ENCODE measurements around the gene C18orf32.
"Not testable (repeated sequence)": the region's sequence is repeated elsewhere in the genome, so short reads cannot be mapped to it uniquely, and the experiment has no call there.

Gene C18orf32

DNA sequence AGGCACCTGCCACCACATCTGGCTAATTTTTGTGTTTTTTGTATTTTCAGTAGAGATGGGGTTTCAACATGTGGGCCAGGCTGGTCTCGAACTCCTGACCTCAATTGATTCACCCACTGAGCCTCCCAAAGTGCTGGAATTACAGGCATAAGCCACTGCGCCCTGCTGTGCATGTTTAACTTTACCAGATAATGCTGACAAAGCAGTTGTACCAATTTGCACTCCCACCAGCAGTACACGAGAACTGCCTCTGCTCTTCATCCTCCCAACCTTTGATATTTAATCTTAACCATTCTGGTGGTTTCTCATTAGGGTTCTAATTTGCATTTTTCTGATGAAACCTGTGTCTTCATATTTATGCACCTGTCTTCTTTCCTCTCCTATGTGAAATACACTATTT is 14.6 kb downstream of the C18orf32 start:
- FAIRE-seq (no peak), DNase-seq (ENCODE audit: insufficient read length, low spot score) (no peak)

DNA sequence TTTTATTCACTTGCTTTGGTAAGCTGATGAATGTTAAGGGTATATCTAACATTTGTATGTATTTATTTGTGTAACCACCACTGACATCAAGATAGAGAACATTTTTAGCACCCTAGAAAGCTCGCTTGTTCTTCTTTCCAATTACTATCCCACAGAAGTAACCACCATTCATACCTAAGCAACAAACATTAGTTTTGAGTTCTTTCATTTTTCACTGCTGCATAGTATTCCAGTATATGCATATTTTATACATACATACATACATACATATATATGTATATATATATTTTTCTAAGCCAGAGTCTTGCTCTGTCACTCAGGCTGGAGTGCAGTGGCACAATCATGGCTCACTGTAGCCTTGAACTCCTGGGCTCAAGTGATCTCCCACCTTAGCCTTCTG is 15.5 kb downstream of the C18orf32 start:
- DNase-seq (ENCODE audit: insufficient read length, low spot score) (no peak), FAIRE-seq (no peak)

DNA sequence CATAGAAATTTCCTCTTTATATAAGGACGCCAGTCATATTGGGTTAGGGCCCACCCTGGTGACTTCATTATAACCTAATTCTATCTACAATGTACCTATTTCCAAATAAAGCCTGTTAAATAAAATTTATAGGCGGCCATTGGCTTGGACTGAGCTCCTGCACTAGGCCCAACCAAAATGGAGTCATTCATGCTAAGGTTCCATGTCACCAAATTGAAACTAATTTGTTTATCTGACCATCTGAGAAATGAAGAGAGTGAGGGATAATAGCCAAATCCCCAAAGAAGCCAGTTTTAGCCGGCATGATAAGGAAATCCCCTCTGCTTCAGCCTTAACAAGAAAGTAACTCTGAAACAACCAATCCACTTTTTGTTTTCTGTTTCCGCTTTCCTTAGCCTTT is 19.4 kb downstream of the C18orf32 start:
- FAIRE-seq (no peak), DNase-seq (ENCODE audit: insufficient read length, low spot score) (no peak)

DNA sequence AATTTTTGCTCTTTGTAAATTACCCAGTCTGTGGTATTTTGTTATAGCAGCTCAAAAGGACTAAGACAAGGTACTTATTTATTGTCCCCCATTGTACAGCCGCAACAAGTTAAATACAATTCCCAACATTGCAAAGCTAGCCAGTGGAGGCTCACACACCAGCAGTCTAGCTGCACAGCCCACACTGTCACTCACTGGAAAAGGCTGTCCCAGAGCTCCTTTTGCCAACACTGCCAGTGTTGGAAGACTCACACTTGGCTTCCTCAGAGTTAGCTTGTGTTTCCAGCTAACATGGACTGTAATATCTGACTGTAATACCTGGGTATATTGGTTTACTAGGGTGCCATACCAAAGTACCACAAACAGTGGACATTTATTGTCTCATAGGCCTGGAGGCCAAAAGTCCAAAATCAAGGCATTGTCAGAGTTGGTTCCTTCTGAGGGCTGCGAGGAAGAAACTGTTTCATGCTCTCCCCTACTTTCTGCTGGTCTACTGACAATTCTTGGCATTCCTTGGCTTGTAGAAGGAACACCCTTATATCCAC is 19.9 kb downstream of the C18orf32 start:
- FAIRE-seq (no peak), DNase-seq (ENCODE audit: insufficient read length, low spot score) (no peak)

DNA sequence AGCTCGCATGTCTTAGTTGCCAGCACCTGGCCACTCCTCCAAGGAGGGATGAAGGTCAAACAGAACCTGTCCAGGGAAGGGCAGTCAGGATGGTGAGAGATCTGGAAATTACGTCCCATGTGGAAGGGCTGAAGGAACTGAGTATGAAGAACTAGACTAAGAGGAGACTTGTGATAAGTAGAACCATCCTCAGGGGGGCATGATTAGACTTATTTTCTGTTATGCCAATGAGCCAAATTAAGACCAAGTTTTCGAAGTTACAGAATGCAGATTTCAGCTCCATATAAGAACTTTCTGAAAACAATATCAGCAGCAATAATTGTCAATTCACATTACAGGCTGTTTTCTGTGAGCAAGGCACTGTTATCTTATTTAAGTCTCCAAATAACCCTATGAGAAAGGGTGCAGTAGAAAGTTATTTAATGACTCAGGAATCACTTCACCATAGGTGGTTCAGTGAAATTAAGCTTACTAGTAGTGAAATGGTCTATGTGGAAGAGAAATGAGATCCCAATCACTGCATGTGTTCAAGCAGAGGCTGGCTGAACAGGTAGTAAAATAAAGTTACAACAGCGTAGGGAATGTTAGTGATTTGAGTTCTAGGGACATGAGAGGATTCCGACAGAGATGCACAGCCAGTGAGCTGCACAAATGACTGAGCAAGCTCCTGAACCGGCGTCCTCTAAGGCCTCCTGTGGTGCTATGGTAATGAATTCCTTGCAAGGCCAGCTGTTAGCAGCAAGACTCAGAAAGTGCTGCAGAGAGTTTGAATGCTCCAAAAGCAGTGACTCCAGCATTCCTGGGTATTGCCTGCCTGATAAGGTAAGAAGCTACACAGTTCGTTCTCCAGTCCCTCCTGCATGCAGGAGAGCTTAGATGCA is 22.1 kb downstream of the C18orf32 start:
- DNase-seq (ENCODE audit: insufficient read length, low spot score) (no peak), FAIRE-seq (no peak)

DNA sequence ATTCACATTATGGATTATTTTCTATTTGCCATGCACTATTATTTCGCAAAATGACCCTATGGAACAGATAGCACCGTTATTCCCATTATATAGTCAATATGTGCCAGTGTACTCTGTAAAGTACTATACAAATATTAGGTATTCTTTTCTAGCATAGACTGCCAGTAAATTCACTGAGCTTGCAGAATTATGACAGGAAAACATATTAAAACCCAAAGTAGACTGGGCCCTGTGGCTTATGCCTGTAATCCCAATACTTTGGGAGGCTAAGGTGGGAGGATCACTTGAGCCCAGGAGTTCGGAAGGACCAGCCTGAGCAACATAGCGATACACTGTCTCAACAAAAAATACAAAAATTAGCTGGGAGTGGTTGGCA is 25.4 kb downstream of the C18orf32 start:
- FAIRE-seq (no peak), DNase-seq (ENCODE audit: insufficient read length, low spot score) (no peak)

DNA sequence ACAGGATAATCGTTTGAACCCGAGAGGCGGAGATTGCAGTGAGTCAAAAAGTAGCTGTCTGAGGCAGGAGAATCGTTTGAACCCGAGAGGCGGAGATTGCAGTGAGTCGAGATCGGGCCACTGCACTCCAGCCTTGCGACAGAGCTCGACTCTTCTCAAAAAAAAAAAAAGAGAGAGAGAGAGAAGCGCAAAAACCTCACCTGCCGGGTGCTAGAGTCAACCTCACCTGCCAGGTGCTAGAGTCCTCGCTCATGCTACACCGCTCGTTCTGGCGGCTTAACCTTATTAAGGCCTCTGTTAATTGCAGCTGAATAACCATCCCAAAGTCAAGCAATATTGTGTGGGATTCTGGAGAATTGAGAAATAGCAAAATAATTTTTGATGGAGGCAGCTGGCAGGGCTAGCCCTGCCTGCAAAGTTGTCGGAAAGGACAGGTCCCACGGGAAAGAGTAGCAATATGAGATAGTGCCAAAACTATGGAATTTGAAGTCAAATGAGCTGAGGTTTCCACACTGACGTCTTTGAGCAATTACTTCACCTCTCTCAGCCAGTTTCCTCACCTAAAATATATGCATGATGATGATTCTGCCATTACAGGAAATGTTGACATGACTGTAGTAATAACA is 25.9 kb downstream of the C18orf32 start:
- no peak for FAIRE-seq
- no peak for DNase-seq (ENCODE audit: insufficient read length, low spot score)

DNA sequence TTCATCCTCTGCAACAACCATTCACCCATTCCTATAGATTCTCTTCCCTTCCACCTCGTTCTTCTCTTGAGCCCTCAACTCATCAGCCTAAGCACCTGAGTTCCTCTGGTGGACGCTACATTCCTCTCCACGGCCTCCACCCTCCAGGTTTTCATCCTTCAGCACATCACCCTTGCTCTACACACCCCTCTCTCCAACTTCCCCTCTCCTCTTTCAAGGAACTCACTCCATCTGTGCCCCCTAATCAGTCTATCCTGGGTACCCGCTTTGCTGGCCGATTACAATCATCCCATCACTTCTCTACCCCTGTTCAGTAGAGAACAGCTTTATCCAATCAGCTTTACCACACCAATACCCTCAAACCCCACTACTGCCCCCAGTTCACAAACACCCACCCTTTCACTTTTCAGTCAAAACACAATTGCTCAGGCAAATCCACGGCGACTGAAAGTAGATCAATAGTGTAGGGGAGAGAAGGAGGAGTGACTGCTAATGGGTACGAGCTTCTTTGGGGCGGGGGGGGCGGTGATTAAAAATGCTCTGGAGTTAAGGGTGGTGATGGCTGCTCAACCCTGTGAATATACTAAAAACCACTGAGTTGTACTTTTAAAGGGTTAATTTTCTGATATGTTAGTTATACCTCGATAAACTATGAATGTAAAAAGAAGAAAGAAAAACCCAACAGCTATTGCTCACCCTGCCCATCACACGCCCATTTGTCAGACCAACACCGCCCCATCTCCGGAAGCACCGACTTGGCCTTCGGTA is 27.4 kb downstream of the C18orf32 start:
- DNase-seq (ENCODE audit: insufficient read length, low spot score) (no peak), FAIRE-seq (no peak)

DNA sequence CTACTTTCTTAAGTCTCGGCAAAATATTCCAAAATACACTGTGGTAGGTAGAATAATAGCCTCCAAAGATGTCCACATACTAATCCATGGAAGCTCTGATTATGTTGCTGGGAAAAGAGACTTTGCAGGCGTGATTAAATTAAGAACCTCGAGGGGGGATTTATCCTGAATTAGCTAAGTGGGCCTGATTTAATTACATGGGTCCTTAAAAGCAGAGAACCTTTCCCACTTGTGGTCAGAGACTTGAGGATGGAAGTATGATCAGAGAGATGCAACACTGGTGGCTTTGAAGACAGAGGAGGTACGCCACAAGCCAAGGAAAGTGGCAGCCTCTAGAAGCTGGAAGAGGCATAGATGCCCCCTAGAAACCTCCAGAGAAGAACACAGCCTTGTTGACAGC is 29.4 kb downstream of the C18orf32 start:
- FAIRE-seq (no peak), DNase-seq (ENCODE audit: insufficient read length, low spot score) (no peak)

DNA sequence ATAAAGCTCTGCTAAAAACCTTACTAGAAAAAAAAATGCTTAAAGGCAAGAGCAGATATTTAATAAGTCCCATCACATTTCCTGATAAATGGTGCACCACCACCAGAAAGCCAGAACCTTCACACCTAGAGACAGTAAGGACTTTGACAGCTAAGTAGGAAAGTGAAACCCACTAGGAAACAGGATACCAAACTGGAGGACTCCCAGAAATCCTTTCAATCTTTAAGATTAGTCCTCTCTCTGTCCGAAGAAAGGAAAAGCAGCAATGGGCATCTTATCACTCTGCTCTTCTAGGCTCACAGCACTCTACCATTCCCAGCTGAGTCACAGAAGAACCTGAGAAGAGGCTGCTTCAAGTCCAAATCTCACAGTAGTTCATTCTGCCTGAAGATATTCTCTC is 30.2 kb downstream of the C18orf32 start:
- FAIRE-seq = no peak
- no peak for DNase-seq (ENCODE audit: insufficient read length, low spot score)

DNA sequence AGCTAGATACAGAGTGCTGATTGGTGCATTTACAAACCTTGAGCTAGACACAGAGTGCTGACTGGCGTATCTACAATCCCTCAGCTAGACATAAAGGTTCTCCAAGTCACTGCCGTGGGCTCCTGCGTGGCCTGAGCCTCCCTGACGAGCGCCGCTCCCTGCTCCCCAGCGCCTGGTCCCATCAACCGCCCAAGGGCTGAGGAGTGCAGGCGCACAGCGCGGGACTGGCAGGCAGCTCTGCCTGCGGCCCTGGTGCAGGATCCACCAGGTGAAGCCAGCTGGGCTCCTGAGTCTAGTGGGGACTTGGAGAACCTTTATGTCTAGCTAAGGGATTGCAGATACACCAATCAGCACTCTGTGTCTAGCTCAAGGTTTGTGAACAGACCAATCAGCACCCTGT is 34.5 kb downstream of the C18orf32 start:
- FAIRE-seq = not testable (repeated sequence)

DNA sequence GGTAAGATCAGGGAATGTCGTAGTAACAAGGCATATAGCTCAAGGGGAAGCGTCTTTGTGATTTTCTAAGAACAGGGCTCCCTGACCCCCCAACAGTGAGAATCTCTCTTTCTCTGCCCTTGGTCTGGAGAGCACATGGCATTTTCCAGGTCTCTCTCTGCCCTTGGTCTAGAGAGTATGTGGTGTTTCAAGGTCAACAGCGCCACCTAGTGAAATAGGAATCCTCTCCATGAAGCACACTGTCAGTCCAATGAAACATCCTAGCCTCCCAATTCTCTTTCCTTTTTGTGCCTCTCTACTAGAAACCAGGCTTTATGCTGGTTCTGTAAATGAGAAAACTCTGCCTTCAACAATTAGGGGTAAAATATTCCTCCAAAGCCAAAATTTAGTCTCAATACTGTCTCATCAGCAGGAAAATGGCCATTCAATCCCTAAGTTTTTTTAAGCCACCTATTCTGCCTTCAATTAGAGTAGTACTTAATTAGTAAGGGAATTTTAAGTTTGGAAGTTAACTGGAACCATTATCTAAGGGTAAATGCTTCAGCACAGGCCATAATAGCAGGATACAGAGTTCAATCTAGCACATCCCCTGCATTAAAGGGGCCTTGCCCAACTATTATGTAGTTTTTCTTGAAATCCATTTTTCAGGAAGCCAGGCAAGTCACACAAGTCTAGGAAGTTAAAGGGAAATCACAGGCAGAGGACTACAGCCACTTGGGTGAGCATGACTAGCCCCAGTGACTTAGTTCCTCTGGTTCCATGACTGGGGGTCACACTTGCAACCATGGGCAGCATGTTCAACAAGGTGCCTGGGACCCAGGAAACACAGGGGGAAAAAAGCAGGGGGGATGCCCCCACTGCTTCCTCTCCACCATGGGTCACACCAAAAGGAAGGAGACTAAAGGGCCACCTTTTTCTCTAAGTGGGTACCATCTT is 39.0 kb downstream of the C18orf32 start:
- FAIRE-seq (no peak), DNase-seq (ENCODE audit: insufficient read length, low spot score) (no peak)

More for the DNA sequence above, 34.5 kb downstream of the C18orf32 start:
- DNase-seq (ENCODE audit: insufficient read length, low spot score) = not testable (repeated sequence)

DNA sequence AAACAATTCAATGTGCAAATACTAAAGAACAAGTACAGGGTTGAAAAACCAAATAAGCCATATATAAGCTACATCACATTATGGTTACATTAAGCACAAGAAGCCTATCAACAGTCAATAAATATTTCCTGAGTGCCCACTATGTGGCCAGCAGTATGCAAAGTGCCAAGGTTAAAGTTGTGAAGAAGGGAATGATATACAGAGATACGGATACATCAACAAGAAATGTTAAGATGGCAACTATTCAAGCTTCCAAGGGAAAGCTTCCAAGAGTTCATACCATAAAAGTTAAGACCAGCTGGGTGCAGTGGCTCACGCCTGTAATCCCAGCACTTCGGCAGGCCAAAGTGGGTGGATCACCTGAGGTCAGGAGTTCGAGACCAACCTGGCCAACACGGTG is 40.6 kb downstream of the C18orf32 start:
- DNase-seq (ENCODE audit: insufficient read length, low spot score) = no peak
- FAIRE-seq = no peak

DNA sequence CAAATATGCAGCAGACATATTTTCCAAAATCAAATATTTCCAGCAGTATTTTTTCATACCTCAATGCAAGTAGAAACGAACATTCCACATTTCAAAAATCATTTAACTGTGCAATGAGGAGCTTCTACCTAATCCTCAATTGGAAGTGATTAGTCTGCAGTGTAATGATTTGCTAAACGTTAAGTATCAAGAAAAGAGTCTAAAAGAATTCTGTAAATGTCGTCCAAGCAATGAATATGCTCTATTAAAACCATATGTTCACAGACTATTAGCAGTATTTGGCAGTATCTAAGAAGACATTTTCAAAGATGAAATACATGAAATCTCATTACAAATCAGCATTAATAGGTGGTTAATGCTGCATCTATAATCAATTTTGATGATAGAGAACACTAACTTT is 42.5 kb downstream of the C18orf32 start:
- no peak for DNase-seq (ENCODE audit: insufficient read length, low spot score)
- FAIRE-seq = no peak

DNA sequence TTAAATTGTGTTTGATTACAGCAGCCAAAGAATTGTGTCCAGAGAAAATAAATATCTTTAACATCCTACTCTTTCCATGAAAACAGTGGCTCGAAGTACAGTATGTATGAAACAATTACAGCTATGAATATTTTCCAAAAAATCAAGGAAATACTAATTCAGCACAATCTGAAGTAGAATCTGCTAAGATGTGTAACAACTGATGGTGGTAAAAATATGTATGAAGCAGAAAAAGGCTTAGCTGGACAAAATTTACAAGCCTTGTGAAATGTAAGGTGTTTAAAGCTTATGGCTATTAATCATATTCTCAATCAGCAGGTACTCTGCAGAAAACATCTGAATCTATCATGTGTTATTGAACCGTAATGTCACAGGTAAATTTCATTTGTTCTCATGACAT is 43.2 kb downstream of the C18orf32 start:
- no peak for DNase-seq (ENCODE audit: insufficient read length, low spot score)
- no peak for FAIRE-seq

DNA sequence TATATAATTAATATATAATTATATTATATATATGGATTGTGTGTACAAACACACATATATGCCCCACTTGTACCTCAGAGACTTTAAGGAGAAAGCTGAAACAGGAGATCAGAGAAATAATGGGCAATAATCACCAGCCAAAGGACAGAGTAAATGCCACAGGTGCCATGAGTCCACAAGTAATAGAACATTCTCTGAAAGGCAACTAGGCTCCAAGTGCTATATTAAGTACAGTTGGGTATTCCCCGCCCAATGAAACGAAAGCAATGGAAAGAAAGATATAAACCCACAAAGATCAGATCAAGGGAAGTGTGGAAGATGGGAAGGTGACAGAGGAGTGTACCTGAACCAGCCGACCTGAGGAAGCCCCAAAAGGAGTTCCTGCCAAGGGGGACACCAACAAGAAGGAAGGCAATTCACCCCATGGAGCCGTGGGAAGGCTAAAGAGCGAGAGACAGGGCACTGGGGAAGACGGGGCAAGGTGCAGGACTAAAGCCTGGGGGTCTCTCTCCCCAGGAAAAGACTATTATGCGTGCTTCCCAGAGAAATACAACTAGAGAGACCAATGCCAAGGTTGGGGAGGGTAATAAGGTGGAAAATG is 45.6 kb downstream of the C18orf32 start:
- DNase-seq (ENCODE audit: insufficient read length, low spot score) = no peak

DNA sequence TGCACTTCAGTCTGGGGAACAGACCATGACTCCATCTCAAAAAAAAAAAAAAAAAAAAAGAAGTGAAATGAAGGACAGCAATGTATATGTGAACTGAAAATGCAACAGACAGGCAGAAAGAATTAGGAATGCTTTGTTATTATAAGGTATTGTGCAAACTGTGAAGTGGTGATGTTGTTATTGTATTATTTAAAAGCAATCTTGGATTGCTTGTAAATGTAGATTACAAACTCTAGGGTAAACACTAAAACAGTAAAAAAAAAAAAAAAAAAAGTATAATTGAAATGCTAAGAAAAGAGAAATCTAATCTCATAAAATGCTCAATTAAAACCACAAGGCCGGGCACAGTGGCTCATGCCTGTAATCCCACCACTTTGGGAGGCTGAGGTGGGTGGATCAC is 51.9 kb downstream of the C18orf32 start:
- DNase-seq (ENCODE audit: insufficient read length, low spot score) (no peak), FAIRE-seq (no peak)

More for the DNA sequence above, 45.6 kb downstream of the C18orf32 start:
- no peak for FAIRE-seq

DNA sequence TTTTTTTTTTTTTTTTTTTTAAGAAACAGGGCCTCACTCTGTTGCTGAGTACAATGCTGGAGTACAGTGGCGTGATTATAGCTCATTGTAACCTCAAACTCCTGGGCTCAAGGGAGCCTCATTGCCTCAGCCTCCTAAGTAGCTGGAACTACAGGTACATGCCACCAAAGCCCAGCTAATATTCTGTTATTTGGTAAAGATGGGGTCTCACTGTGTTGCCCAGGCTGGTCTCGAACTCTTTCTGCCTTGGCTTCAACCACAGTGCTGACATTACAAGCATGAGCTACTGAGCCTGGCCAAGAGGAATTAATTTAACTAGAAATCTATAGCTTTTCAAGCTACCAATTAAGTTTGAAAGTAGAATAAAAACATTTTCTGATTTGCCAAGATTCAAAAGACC is 54.4 kb downstream of the C18orf32 start:
- no peak for DNase-seq (ENCODE audit: insufficient read length, low spot score)
- no peak for FAIRE-seq

DNA sequence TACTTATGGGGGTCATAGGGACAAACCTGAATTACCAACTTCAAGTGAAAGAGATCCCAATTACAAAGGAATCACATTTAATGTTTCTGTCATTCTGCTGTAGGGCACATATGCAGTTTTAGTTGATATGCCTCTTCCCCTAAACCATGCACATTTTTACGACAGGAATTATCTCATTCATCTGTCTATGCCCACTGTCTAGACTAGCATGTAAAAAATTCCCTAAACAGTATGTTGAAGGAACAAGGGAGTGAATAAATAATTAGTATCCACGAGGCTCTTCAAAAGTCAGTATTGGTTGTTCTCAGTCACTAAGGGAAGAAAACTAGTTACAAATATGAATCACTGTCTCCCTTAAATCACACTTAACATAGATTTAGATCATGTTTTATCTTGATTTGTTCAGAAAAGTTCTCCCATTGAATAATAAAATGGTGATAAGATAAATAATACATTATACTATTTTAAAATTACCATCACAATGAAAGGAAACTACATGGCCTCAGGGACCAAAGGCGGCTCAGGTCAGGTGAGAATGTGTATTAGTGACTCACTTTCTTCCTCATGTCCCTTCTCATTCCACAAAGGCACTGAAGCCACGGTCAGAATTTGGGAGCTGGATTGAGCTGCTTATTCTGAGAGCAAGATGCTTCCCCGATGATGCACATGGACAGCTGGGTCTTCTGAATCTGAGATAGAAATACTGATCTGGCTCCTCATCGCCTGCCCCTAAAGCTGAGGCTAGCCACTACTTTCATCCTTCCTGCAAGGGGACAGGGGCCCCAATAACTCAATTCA is 55.7 kb downstream of the C18orf32 start:
- no peak for DNase-seq (ENCODE audit: insufficient read length, low spot score)
- no peak for FAIRE-seq

Data from HTR-8/SVneo (cell line).